HG02884 (cell line): ENCODE measurements around the gene PSMA8.
"Not testable (repeated sequence)": the region's sequence is repeated elsewhere in the genome, so short reads cannot be mapped to it uniquely, and the experiment has no call there.

ENCODE experiments used
- ATAC-seq: cut with Tn5 transposase; IDR thresholded peaks from one replicate; pipeline ENCODE4 v1.9.1; 2021; ENCODE audit warnings: mild to moderate bottlenecking, moderate library complexity; ENCODE audit not compliant: unreplicated experiment

Gene PSMA8

DNA sequence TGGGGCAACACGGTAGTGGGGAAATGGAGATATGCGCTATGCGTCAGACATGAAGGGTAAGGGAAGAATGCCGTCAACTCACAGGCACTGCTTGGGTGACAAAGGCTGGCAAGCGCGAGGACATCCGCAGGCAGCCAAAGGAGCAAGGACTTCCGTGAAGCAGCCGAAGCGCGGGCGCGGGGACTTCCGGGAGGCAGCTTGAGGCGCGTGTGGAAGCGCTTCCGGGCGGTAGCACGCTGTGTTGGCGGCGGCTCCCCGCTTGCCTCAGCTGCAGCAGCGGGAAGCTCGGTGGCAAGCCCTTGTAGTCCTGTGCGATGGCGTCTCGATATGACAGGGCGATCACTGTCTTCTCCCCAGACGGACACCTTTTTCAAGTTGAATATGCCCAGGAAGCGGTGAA is at the start of gene PSMA8:
Gene PSMA8, plus strand, starts transcription at position 218 of the 400 bp plus-strand sequence. Its CDS starts 97 bp downstream, at position 315.
- no peak for ATAC-seq

DNA sequence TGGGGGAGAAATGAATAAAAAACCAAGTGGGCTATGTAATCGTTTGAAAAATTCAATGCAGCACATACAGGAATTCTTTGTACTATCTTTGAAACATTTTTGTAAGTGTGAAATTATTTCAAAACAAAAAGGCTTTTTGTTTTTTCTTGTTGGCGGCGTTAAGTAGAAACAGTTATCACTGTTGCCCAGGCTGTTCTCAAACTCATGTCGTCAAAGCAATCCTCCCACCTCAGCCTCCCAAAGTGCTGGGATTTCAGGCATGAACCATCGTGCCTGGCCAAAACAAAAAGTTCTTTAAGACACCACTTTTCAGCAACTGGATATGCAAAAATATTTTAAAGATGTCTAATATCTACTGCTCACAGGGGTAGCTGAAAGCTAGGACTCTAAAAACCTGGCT is 48.6 kb upstream of the PSMA8 start:
- ATAC-seq: no peak

DNA sequence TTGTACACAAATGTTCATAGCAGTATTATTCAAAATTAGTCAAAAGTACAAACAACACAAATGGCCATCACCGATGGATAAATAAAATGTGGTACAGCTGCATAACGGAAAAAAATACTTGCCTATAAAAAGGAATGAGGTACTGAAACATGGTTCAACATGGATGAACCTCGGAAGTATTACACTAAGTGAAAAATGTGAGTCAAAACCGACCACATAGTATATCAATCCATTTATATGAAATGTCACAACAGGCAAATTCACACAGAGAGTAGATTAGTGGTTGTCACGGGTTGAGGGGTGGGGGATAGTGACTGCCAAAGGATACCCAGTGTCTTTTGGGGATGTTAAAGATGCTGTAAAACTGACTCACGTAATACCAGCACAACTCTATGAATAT is 46.7 kb upstream of the PSMA8 start:
- no peak for ATAC-seq

DNA sequence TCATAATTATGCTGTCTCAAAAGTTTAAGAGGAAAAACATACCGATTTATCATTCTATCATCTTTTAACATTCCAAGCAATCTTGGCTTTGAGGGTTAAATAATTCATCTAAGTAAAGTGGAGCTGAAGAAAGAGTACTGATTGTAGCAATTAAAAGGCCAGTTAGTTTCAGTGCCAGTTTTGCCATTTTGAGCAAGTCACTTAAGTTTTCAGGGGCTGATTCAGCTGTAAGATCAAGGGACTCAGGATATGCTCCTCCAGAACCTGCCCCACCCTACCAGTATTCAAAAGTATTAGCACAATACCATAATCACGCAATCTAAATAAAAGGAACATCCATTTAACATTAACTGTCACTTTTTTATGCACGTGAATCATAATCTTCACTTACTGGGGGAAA is 45.2 kb upstream of the PSMA8 start:
- ATAC-seq: no peak

DNA sequence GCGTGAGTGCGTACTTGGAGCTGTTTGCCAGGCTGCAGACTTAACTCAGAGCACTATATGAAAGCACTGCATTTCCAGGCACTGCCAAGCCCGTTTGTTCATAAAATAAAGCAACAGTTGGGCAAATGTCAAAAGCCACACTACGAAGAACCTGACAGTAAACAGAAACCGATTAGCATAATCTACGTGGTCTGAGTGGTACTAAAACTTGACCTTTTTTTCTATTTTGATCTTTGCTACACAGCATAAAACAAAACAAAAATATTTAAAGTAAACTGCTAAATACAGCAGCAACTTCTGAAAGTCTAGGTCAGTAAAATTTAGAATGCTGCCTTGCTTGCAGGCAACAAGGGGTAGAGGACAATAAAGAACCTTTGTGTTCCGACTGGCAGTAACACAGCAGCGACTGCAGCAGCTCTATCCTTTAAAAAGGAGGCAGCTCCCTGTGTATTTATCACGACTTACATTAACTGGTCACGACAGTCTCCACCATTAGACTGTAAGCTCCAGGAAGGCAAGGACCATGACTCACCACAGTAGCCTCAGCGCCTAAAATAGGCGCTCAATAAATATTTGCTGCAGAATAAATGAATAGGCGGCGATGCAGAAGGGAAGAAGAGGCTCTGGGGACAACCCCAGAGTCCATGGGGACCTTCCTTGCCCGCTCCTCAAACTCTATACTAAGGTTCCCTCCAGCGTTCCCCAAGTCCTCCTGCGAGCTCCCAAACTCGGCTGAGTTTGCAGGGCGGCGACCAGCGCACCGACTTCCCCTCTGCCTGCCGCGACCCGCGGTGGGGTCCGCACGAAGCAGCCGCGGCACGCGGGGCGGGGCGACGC is 44.2 kb upstream of the PSMA8 start:
- peak; percentile 14 for ATAC-seq

DNA sequence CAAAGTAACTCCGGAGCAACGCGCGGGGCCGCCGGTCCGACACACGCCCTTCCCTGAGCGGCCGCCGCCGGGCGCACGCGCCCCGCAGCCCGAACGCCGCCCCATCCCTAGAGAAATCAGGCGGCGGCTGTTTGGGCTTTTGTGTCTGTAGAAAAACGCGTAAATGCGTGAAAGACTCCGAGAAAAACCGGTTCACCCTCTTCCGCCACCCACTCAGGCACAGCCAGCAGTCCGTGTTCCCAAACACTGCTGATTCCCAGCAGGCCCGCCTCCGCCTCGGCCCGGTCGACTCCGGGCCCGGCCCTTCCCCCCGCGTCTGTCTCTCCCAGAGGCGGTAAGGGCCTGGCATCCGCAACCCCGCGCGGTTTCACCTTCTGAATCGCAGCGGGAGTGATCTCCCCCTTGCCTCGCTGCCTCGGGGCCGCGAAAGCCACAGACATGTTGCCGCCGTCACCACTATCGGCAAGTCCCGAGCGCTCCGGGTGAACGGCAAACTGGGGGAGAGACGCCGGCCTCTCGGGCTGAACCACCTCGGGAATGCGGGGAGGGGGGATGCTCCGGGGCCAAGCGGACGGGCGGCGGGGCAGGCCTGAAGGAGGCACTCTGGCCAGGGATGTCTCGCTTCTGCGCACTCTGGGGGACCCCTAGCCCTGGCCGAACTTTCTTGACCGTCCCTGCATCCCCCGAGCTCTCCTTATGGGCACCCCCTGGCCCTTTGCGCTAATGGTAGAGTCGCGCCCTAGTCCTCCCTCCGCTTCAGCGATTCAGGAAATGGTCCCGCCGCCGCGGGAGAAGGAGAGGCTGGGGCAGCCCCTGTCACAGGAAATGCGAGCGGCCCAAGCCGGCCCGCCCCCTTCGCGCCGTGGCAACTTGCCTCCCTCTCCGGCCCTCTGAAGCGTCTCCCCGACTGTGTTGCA is 43.3 kb upstream of the PSMA8 start, which contains the start of gene SS18:
Gene SS18, minus strand, starts transcription at position 484 of the 917 bp plus-strand sequence. Its CDS starts 44 bp downstream, at position 440.
- ATAC-seq: peak; percentile 72

DNA sequence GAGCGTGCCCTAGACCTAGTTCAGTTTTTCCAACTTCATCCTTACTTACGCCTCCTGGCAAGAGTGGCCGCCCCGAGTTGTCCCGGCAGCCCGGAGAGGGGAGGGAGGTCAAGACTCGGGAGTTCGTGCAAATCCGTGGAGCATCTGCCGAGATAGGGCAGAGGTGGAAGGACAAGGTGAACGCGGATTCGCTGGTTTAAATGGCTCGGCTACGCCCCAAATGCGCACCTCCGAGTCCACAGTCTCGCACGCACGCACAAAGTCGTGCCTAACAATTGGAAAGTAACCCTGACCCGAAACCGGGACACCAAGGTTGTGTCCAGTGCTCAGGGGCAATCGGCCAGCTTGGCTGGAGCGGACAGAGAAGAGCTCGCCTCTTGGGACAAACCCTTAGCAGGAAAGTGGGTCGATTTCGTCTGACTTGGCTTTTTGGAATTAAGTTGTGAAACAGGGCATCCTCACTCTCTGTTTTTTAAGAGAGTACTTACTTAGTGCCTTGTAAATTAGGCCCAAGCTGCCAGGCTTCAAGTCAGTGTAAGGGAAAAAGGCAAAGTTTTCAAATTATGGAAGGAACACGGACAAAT is 42.5 kb upstream of the PSMA8 start:
- peak; percentile 39 for ATAC-seq

DNA sequence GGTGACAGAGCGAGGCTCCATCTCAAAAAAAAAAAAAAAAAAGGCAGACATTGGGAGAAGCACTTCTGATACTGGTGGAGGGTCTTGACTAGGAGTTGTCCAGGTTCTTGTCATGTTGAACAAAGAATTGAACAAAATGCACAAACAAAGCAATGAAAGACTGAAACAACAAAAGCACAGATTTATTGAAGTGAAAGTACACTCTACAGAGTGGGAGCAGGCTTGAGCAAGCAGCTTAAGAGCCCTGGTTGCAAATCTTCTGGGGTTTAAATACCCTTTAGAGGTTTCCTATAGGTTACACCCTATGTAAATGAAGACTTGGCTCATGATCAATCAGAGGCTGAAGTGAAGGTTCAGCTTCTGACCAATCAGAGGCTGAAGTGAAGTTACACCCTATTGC is 36.8 kb upstream of the PSMA8 start:
- no peak for ATAC-seq

DNA sequence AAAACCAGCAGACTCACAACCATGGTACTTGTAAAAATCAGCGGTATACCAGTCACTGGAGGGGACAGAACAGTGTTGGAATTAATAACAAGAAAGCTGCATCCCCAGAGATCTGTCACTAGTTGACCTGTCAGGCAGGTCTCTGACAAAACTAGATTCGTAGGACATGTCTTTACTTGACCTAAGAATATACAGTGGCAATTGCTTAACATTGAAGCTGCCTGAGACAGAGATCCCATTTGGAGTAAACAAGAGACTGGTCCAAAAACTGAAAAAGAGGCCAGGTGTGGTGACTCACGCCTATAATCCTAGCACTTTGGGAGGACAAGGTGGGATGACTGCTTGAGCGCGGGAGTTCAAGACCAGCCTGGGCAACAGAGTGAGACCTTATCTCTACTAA is 36.1 kb upstream of the PSMA8 start:
- ATAC-seq: no peak

DNA sequence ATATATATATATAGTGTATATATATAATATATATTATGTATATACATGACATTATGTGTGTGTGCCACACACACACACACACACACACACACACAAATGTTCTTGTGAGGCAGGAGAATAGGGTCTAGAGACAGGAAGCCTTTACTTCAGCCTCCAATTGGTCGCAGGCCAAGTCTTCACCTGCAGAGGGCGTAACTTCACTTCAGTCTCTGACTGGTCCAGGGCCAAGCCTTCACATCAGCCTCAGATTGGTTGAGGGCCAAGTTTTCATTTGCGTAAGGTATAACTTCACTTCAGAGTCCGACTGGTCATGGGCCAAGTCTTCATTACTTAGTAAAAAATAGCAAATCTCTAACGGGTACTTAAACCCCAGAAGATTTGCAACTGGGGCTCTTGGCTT is 30.1 kb upstream of the PSMA8 start:
- ATAC-seq: no peak

DNA sequence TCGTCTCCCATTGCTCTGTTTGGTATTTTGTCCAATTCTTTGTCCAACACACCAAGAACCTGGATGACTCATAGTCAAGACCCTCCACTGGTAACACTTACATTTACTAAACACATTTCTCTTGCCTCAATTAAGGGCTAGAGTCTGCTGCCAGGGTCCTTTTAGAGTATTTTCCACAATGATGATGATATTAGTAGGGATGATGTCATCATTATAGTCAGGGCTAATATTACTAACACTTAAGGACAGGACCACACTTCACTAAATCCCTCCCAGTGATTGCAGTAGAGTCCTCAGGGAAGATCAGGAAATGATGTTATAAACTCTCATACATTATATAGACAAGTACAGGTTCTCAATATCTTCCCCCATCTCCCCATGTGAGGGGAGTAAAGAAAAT is 29.6 kb upstream of the PSMA8 start:
- no peak for ATAC-seq

DNA sequence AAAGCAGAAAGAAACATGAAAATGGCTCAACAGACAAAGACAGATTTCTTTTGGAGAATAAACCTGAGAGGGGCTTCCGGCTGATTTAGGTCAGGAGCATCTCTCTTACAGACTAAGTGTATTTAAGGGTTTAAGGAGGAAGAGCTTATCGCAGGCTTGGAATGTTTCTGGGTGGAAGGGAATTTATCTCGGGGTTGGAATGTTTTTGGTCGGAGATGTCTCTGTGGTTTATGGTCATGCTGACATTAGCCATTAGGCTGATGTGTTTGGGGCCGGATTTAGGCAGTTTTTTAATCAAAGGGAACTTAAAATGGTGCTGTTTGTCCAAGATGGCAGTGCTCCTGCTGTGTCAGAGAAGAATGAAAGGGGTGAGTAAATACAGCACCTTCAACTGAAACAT is 14.4 kb upstream of the PSMA8 start:
- ATAC-seq: no peak

DNA sequence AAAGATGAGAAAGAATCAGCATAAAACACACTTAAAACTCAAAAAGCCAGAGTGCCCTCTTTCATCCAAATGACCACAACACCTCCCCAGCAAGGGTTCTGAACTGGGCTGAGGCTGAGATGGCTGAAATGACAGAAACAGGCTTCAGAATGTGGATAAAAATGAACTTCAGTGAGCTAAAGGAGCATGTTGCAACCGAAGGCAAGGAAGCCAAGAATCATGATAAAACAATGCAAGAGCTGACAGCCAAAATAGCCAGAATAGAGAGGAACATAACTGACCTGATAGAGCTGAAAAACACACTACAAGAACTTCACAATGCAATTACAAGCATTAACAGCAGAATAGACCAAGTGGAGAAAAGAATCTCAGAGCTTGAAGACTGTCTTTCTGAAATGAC is 12.2 kb upstream of the PSMA8 start:
- no peak for ATAC-seq

DNA sequence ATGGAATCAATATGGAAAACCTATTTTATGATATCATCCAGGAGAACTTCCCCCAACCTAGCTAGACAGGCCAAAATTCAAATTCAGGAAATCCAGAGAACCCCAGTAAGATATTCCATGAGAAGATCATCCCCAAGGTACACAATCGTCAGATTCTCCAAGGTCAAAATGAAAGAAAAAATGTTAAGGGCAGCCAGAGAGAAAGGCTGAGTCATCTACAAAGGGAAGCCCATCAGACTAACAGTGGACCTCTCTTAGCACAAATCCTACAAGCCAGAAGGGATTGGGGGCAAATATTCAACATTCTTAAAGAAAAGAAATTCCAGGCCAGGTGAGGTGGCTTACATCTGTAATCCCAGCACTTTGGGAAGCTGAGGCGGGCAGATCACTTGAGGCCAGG is 11.7 kb upstream of the PSMA8 start:
- ATAC-seq: not testable (repeated sequence)

DNA sequence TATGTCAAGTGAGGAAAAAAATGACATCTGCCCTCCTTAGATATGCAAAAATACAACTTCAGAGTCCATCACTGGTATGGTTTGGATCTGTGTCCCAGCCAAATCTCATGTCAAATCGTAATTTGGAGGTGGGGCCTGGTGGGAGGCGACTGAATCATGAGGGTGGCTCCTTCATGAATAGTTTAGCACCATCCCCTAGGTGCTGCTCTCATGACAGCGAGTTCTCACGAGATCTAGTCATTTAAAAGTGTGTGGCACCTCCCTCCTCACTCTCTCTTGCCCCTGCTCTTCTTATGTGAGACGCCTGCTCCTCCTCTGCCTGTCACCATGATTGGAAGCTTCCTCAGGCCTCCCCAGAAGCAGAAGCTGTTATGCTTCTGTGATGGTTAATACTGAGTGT is 5.9 kb upstream of the PSMA8 start:
- no peak for ATAC-seq

DNA sequence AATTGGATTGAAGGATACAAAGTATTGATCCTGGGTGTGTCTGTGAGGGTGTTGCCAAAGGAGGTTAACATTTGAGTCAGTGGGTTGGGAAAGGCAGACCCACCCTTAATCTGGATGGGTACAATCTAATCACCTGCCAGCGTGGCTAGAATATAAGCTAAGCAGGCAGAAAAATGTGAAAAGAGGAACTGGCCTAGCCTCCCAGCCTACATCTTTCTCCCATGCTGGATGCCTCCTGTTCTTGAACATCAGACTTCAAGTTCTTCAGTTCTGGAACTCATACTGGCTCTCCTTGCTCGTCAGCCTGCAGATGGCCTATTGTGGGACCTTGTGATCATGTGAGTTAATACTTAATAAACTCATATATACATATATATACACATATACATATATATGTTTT is 5.5 kb upstream of the PSMA8 start:
- ATAC-seq: not testable (repeated sequence)

DNA sequence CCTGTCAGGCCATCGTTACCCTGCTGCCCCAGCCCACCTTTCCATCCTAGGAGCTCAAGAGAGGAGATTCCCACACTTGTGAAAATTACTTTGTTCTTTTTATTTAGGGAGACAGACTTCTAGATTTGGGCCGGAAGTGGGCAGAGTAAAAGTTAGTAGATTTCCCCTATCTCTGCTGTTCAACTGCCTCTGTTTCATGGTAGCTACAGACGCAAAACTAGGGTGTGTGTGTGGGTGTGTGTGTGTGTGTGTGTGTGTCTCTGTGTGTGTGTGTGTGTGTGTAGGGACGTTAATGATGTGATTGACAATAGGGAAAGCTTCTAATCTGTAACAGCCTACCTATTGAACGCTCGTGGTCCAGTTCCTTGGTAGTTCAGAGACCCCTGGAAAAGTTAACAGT is 438 bp downstream of the PSMA8 start:
- no peak for ATAC-seq

DNA sequence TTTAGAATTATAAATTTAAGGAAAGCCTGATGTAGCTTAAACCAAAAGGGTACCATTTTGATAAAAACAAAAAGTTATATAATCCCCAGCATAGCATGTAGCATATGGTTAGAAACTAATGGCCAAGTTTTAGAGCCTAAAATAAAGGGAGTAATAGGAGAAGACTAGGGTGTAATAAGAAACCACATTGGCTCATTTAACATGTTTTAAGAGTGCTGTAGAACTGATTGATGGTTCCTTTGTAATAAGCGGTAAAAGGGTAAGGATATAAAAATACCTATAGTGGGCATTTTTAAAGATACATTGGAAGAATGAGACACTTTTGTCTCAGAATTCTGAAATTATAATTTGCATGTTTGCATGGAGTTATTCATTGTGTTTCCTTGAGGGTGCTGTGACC is 1.9 kb downstream of the PSMA8 start:
- no peak for ATAC-seq

DNA sequence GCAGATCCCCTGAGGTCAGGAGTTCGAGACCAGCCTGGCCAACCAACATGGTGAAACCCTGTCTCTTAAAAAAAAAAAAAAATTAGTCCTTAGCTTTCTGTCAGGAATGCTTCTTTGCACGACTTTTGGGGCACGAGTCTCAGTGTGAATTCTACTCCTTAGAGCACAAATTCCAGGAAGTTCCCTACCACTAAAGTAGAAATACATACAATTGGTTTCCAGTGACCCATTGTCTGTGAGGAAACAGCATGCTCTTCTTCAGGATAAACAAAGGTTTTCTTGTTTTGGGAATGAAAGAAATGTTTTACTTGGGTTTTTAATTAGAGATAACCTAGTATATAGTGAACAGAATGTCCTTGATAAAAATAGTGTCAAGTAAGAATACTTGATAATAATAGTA is 23.7 kb downstream of the PSMA8 start:
- ATAC-seq: no peak

DNA sequence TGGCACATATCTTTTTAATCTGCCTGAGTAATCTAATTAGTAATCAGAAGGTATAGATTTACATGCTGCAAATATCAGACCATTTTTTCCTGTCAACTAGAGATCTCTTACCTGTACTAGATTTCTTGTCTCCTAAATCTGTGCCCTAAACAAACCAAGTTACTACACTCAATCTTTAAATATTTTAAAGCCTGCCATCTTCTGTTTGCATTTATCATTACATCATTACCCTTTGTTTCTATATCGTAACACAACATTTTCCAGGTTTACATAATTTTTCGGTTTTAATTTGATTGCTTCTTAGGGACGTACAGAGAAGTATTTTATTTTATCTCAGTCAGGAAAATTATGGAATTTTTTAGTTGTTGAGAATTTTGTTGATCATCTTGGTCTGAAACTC is 25.7 kb downstream of the PSMA8 start:
- no peak for ATAC-seq

DNA sequence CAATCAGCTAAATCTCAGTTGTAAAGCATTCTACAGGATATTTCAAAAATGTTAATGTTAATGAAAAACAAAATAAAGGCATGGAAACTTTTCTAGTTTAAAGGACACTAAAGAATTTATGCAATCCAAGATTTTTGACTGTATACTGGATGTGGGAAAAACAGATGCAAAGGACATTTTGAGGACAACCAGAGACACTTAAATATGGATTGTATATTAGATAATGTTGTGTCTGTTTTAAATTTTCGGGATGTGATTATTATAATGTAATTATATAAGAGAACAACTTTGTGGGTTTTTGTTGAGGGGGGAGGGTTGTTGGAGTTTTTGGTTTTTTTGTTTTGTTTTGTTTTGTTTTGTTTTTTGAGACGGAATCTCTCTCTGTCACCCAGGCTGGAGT is 30.9 kb downstream of the PSMA8 start:
- no peak for ATAC-seq
